SH-SY5Y (cell line): ENCODE results near the gene PPDPF.

Source experiments
- GATA2 ChIP-seq: IDR thresholded peaks from 2 replicates; pipeline ENCODE4 v1.6.1; 2011; ENCODE audit warnings: mild to moderate bottlenecking, low read depth, low read length
- GATA3 ChIP-seq: IDR thresholded peaks from 2 replicates; pipeline ENCODE4 v1.6.1; 2011; ENCODE audit warnings: low read depth, mild to moderate bottlenecking, low read length, moderate library complexity

The PPDPF gene

GRCh38 chr20:63501818-63502670, 18.5 kb upstream of the PPDPF start:
- TF ChIP-seq GATA2 (no peak), GATA3 (no peak)

- TF ChIP-seq GATA3 (no peak), GATA2 (no peak)
Measured at GRCh38 chr20:63502671-63503172, 17.8 kb upstream of the PPDPF start.

GRCh38 chr20:63503524-63503923, 17.0 kb upstream of the PPDPF start:
- TF ChIP-seq GATA3 (no peak), GATA2 (no peak)

- TF ChIP-seq GATA3 (no peak), GATA2 (no peak)
Measured at GRCh38 chr20:63504642-63505041, 15.9 kb upstream of the PPDPF start.

- TF ChIP-seq GATA2 = no peak
- no peak for TF ChIP-seq GATA3
Measured at GRCh38 chr20:63505281-63505680, 15.3 kb upstream of the PPDPF start.

GRCh38 chr20:63505723-63506122, 14.8 kb upstream of the PPDPF start:
- TF ChIP-seq GATA3 (no peak), GATA2 (no peak)

GRCh38 chr20:63507083-63507743, 13.4 kb upstream of the PPDPF start:
- no peak for TF ChIP-seq GATA3
- TF ChIP-seq GATA2 = no peak

- TF ChIP-seq GATA3 (no peak), GATA2 (no peak)
Measured at GRCh38 chr20:63508072-63508768, 12.3 kb upstream of the PPDPF start.

GRCh38 chr20:63509088-63509564, 11.4 kb upstream of the PPDPF start:
- TF ChIP-seq GATA2 = no peak
- TF ChIP-seq GATA3 = no peak

- no peak for TF ChIP-seq GATA3
Measured at GRCh38 chr20:63513207-63513606, 7.4 kb upstream of the PPDPF start.

- TF ChIP-seq GATA3 (no peak), GATA2 (no peak)
Measured at GRCh38 chr20:63517376-63518309, 2.9 kb upstream of the PPDPF start.

- TF ChIP-seq GATA2 = no peak
- no peak for TF ChIP-seq GATA3
Measured at GRCh38 chr20:63518351-63518861, 2.2 kb upstream of the PPDPF start.
